Upper lobe of right lung (tissue), 1 donor: Measurements from ENCODE around the gene GRK5. TPM values are rescaled to one million over a fixed set of nuclear protein-coding genes. Genes with fewer than 3 reads are reported as not detected.
A peak's percentile ranks its signal among the peaks of the same experiment; 100 is the strongest.

ENCODE experiments used
- ATAC-seq: fragments of 200-7000 bp; cut with Tn5 transposase; one replicate; pipeline ENCODE4 v1.9.1; 2020; ENCODE audit warnings: mild to moderate bottlenecking, moderate library complexity
- DNase-seq: peaks from one replicate; pipeline ENCODE4 v3.0.0-alpha.2; 2020
- H3K27ac ChIP-seq: fragments of 200-600 bp; one replicate; pipeline ENCODE4 v1.8.0; 2022
- H3K27me3 ChIP-seq: fragments of 200-600 bp; one replicate; pipeline ENCODE4 v1.8.0; 2022; ENCODE audit warnings: mild to moderate bottlenecking
- H3K36me3 ChIP-seq: fragments of 200-600 bp; one replicate; pipeline ENCODE4 v1.8.0; 2022
- H3K4me1 ChIP-seq: fragments of 200-600 bp; one replicate; pipeline ENCODE4 v1.8.0; 2022
- H3K4me3 ChIP-seq: fragments of 200-600 bp; one replicate; pipeline ENCODE4 v1.8.0; 2022; ENCODE audit warnings: mild to moderate bottlenecking
- H3K9me3 ChIP-seq: fragments of 200-600 bp; one replicate; pipeline ENCODE4 v1.8.0; 2022
- CTCF ChIP-seq: fragments of 200-600 bp; IDR thresholded peaks from one replicate; pipeline ENCODE4 v1.8.0; 2022; ENCODE audit warnings: antibody characterized with exemption
- intact Hi-C: fragments of 100-400 bp; cut with DNase I; formaldehyde crosslinking; loops from one replicate; pipeline ENCODE4 v1.11.0; 2022
- total RNA-seq: library from RNA; stranded (reverse); fragmentation: NEBNext Ultra II Directional; extraction: Animal tissue kit (Norgen Biotek cat#: 25700); gene quantifications from one replicate; pipeline ENCODE4 v1.2.1, GENCODE V29; 2021
- donor health status: DM: no; HTN: yes; CAD: no; lungs with severe emphysema.

GRK5 gene
- total RNA-seq, 1 donor from 2014 or later: 83.5 TPM

GRCh38 chr10:119403921-119404320 lies 196.6 kb downstream of the GRK5 start:
- Histone ChIP-seq H3K27ac (no peak overlapping the region), H3K4me3 (no peak overlapping the region), H3K36me3 (no peaks in the 10 kb centered on the region), H3K27me3 (no peaks in the 10 kb centered on the region), H3K9me3 (no peaks in the 10 kb centered on the region), H3K4me1 (peaks cover 34% of the 10 kb centered on the region)
- intact Hi-C loops: no loop called here
- TF ChIP-seq CTCF: no peak
- ATAC-seq (no peak), DNase-seq (no peak)

GRCh38 chr10:119404719-119405519 lies 197.5 kb downstream of the GRK5 start:
- intact Hi-C loops: no loop called here
- no peak for DNase-seq
- H3K4me3 ChIP-seq: no peak overlapping the region
- H3K27me3 ChIP-seq: no peaks in the 10 kb centered on the region
- ATAC-seq: peak; percentile 46
- H3K4me1 ChIP-seq: peaks cover 44% of the 10 kb centered on the region
- H3K36me3 ChIP-seq: no peaks in the 10 kb centered on the region
- H3K9me3 ChIP-seq: no peaks in the 10 kb centered on the region
- no peak for TF ChIP-seq CTCF
- H3K27ac ChIP-seq: no peak overlapping the region

DNA sequence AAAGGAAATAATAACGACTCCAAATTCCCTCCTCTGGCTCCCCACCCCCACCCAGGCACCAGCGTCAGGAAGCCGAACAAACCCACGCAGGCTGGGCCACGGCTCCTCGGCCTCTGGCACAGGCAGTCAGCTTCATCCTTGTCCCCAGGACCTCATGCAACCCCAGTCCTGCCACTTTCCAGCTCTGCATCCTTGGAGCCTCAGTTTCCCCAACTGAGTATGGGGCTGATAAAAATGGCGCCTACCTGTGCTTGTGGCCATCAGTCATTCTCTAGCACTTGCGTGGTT lies 198.1 kb downstream of the GRK5 start:
- Histone ChIP-seq H3K4me1 (peaks cover 50% of the 10 kb centered on the region), H3K27me3 (no peaks in the 10 kb centered on the region), H3K27ac (no peak overlapping the region), H3K4me3 (no peak overlapping the region), H3K36me3 (no peaks in the 10 kb centered on the region), H3K9me3 (no peaks in the 10 kb centered on the region)
- TF ChIP-seq CTCF: no peak
- no peak for DNase-seq
- intact Hi-C loops: no loop called here
- peak; percentile 2 for ATAC-seq

GRCh38 chr10:119406137-119406536 lies 198.8 kb downstream of the GRK5 start:
- H3K27ac ChIP-seq: peak overlapping the region; percentile 63
- peaks cover 53% of the 10 kb centered on the region for H3K4me1 ChIP-seq
- no peak overlapping the region for H3K4me3 ChIP-seq
- no peak for ATAC-seq
- no peaks in the 10 kb centered on the region for H3K36me3 ChIP-seq
- no peak for DNase-seq
- no peaks in the 10 kb centered on the region for H3K27me3 ChIP-seq
- no peaks in the 10 kb centered on the region for H3K9me3 ChIP-seq
- intact Hi-C loops: no loop called here
- TF ChIP-seq CTCF: no peak

GRCh38 chr10:119406601-119407253 lies 199.4 kb downstream of the GRK5 start:
- peak; percentile 21 for ATAC-seq
- intact Hi-C loops: no loop called here
- Histone ChIP-seq H3K9me3 (no peaks in the 10 kb centered on the region), H3K27ac (peak overlapping the region; percentile 63), H3K27me3 (no peaks in the 10 kb centered on the region), H3K4me1 (peaks cover 53% of the 10 kb centered on the region), H3K4me3 (no peak overlapping the region), H3K36me3 (no peaks in the 10 kb centered on the region)
- no peak for DNase-seq
- no peak for TF ChIP-seq CTCF
